ENCODE results near the gene SDK2.
A peak's percentile ranks its signal among the peaks of the same experiment; 100 is the strongest.

Gene SDK2

DNA sequence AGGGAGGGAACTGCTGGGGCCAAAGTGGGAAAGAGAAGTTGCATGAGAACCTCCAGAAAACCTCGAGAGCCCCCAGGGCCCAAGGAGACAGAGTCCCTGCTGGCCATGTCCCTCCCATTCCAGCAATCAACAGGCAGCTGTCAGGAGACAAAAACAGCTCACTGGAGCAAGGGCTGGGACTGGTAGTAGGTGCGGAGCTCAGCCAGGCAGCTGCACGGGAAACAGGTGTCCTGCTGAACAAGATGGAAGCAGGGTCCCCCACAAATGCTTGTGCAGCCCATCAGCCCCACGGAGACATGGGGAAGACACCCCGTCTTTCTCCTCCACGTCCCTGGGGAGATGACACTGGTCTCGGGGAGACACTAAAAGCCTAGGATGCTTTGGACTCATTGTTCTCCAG, 34.5 kb downstream of the SDK2 start:
- DNase-seq (ENCODE audit: low spot score): no peak

GRCh38 chr17:73609060-73609459, 35.2 kb downstream of the SDK2 start:
- DNase-seq (ENCODE audit: low spot score): no peak

DNA sequence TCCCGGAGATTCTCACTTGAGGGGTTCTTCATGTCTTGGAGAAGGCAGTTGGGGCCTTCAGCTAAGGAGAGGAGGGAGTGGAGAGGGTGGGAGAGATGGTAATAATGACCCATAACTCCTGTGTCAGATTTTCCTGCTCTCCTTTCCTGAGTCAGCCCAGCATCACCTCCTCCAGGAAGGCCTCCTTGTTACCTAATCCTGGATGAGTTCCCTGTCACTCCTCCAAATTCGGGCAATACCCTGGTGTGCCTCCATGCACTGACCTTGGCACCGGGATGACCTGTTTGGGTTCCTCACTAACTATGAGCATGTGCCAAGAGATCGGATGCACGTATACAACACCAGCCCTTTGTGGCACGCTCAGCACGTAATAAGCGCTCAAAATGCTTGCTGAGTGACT, 38.8 kb downstream of the SDK2 start:
- DNase-seq (ENCODE audit: low spot score): no peak

- no peak for DNase-seq (ENCODE audit: low spot score)
Observed at GRCh38 chr17:73604476-73604875, 39.8 kb downstream of the SDK2 start.

- DNase-seq (ENCODE audit: low spot score): no peak
Observed at GRCh38 chr17:73603971-73604370, 40.3 kb downstream of the SDK2 start.

- peak; percentile 79 for DNase-seq (ENCODE audit: low spot score)
Observed at GRCh38 chr17:73600103-73600871, 44.0 kb downstream of the SDK2 start.

- no peak for DNase-seq (ENCODE audit: low spot score)
Observed at GRCh38 chr17:73599599-73599998, 44.6 kb downstream of the SDK2 start.

- no peak for DNase-seq (ENCODE audit: low spot score)
Observed at GRCh38 chr17:73598212-73598611, 46.0 kb downstream of the SDK2 start.

GRCh38 chr17:73595931-73596330, 48.3 kb downstream of the SDK2 start:
- no peak for DNase-seq (ENCODE audit: low spot score)

GRCh38 chr17:73595479-73595878, 48.8 kb downstream of the SDK2 start:
- peak; percentile 51 for DNase-seq (ENCODE audit: low spot score)

GRCh38 chr17:73595068-73595467, 49.2 kb downstream of the SDK2 start:
- DNase-seq (ENCODE audit: low spot score): no peak

DNA sequence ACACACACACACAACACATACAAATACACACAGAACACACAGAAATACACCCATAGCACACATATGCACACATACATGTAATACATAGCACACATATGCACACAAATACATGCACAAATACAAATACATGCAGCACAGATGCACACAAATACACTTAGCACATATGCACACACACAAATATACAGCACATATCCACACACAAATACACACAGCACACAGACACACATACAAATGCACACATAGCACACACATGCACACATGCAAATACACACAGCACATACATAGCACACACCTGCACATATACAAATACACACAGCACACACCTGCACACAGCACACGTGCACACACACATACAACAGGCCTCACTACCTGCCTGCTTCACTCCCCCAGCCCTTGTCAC, 49.6 kb downstream of the SDK2 start:
- no peak for DNase-seq (ENCODE audit: low spot score)

GRCh38 chr17:73594025-73594424, 50.2 kb downstream of the SDK2 start:
- DNase-seq (ENCODE audit: low spot score): no peak

DNA sequence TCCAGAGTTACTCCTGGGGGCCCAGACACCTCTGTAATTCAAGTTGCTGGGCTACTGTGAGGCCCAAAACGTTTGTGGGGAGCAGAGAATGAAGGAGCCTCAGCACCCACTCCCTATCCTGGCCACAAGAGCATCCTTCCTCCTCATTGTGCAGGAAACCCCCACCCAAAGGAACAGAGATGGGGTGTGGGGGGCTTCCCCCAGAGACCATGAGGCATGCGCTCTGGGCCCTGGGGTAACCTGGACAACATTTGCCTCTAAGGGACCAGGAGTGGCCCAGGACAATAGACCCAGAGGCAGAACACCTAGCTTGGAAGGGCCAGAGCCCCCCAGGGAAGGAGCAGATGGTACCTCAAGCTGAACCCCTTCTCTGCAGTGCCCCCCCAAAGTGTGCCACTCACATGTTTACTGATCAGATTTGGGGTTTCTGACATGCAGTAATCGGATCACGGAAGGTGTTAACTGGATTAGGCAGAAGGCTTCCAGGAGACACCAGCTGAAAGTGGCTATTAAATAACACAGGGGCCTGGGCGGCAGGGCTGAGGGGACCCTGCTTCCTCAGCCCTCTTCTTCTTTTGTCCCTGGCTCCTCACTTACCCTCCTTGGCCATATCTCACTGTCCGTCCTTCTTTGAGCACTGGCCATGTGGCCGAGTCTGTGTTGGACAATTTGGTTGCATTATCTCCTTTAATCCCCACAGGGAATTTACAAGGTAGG, 50.8 kb downstream of the SDK2 start:
- DNase-seq (ENCODE audit: low spot score): no peak

- DNase-seq (ENCODE audit: low spot score): no peak
Observed at GRCh38 chr17:73592501-73592961, 51.7 kb downstream of the SDK2 start.

DNA sequence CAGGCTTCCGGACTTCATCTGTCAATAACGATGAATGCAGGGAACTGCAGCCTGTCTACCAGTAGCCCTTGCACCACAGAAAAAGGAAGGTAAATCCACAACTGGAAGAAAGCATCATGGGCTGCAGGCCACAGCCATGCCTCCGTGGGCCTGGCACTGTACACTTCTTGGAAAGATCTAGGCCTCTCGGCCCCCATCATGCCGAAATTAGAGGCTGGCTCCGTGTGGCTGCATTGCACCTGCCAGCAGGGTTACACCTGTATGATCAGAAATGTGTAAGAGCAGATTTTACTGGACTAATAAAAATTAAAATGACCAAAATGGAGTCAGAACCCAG, 52.2 kb downstream of the SDK2 start:
- DNase-seq (ENCODE audit: low spot score): no peak

DNA sequence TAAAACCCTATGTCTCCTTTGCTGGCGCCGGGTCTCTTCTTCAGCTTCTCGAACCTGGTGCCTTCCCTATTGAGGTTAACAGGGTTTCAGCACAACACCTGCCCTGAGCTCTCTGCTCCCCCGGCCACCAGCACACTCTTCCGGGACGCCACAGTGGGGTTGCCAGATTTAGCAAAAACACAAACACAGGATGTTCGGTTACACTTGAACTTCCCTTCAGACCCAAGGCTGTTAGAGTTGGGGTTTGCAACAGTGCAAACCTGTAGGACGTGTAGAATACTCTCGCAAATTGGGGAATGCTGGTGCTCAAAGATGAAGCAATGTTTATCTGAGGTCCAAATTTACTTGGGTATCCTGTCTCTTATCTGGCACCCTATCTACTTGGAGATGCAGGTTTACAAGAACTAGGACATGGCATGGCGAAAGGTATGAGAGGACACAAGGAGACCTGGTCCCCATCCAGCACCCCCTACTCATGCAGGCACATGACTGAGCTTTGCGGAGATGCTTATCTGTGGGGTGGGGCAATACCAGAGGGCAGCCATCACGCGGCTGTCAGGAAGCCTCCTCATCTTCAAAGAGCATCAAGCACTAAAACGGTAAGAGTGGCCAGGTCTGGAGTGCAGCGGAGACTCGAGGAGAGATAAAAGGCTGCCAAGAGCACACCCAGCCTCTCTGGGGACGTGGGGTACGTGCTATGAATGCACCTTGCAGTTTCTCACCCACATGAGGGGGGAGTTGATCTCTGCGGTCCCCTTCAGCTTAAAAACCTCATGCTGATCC, 52.8 kb downstream of the SDK2 start:
- no peak for DNase-seq (ENCODE audit: low spot score)

DNA sequence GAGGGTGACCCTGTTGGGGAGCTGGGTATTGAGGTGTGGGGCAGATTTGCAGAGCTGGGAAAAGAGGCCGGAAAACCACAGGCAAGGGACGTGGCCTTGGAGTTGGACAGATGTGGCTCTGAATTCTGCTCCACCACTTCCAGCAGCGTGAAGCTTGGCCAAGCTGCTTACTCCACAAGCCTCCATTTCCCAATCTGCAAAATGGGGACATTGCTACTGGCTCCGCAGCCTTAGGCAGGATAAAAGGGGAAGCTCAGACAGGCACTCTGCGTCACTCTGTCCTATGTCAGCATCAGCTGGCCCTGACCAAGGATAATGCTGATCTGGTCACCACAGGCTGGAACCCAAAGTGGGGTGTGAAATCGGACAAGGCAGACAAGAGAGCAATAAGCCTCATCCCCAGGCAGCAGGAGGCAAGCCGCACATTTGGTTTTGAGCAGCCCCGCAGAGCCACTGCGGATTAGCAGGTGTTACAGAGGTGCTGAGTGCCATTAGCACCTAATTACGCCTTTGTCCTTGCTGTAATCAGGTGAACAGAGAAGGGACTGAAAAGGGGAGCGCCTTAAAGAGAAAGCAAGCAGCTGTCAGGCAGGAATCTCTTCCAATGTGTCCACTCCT, 54.8 kb downstream of the SDK2 start:
- no peak for DNase-seq (ENCODE audit: low spot score)

DNA sequence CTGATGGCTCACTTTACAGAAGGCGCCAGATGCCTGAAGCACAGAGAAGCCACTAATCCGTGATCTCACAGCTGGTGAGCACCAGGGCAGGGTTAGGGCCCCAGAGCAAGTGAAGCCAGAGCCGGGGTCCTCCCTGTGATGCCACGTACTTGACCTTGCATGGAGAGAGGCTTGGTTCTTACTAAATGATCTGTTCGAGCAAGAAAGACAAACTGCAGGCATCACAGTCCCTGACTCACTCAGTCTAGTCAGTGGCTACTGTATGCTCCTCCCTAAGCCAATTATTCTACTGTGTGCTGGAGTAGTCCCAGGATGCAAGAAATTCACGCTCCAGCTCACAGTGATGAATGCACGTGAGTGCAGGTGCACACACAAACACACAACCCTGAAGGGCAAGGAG, 55.4 kb downstream of the SDK2 start:
- DNase-seq (ENCODE audit: low spot score): no peak

DNA sequence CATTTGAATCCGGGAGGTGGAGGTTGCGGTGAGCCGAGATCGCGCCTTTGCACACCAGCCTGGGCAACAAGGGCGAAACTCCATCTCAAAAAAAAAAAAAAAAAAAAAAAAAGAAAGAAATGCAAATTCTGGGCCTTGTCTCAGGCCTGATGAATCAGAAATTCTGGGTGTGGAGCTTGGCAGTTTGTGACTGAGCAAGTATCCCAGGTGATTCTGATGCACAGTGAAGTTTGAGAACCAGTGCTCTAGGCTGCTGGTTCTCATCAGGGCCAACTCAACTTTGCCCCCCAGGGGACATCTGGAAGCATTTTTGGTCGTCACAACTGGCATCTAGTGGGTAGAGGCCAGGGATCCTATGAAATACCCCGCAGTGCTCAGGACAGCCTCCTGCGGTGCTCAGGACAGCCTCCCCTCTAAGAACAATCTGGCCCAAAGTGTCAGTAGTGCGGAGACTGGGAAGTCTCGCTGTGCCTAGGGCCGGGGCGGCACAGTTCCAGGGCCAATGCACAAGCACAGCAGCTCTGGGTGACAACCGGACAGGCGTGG, 55.9 kb downstream of the SDK2 start:
- no peak for DNase-seq (ENCODE audit: low spot score)

- no peak for DNase-seq (ENCODE audit: low spot score)
Observed at GRCh38 chr17:73586921-73587602, 57.2 kb downstream of the SDK2 start.

Data from AG20443 (cell line).